OCI-LY7 (cell line): Measurements from ENCODE around the gene PHLDA3.

ENCODE experiments used
- EZH2phosphoT487 ChIP-seq: fragments of 200-600 bp; sonication (generic); IDR thresholded peaks from 2 replicates; pipeline ENCODE4 v1.6.1; 2018; ENCODE audit warnings: low read depth, borderline replicate concordance, mild to moderate bottlenecking, mixed run types, antibody characterized with exemption, low read length, moderate library complexity, mixed read lengths
- TF ChIP-seq, protein P1 (sequence below): fragments of 200-600 bp; sonication (generic); conservative IDR thresholded peaks from 2 replicates; pipeline ENCODE4 v1.5.1; 2014; ENCODE audit warnings: mild to moderate bottlenecking, antibody characterized with exemption, low read length, moderate library complexity, mixed read lengths

DNA sequence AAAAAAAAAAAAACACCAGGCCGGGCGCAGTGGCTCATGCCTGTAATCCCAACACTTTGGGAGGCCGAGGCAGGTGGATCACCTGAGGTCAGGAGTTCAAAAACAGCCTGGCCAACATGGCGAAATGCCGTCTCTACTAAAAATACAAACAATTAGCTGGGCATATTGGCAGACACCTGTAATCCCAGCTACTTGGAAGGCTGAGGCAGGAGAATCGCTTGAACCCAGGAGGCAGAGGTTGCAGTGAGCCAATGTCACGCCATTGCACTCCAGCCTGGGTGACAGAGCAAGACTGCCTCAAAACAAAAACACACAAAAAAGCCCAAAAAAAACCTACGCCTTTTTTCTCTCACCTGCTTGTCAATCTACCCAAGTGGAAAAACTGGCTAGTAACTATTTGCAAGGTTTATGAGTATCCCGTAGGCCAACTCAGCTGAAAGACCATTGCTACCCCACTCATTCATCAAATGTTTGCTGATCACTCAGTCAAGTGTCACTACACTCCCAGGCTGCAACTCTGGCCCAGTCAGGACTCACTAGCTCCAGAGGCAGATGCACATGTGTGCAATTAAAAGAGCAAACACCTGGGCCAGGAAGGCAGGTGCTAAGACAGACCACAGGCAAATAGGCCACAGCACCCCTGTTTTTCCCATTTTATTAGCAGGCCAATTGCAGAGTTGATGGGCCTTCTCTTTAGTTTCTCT is 36.0 kb upstream of the PHLDA3 start:
- TF ChIP-seq, protein P1, sequence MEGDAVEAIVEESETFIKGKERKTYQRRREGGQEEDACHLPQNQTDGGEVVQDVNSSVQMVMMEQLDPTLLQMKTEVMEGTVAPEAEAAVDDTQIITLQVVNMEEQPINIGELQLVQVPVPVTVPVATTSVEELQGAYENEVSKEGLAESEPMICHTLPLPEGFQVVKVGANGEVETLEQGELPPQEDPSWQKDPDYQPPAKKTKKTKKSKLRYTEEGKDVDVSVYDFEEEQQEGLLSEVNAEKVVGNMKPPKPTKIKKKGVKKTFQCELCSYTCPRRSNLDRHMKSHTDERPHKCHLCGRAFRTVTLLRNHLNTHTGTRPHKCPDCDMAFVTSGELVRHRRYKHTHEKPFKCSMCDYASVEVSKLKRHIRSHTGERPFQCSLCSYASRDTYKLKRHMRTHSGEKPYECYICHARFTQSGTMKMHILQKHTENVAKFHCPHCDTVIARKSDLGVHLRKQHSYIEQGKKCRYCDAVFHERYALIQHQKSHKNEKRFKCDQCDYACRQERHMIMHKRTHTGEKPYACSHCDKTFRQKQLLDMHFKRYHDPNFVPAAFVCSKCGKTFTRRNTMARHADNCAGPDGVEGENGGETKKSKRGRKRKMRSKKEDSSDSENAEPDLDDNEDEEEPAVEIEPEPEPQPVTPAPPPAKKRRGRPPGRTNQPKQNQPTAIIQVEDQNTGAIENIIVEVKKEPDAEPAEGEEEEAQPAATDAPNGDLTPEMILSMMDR: no peak
- TF ChIP-seq EZH2phosphoT487: no peak
